Measurements from ENCODE around the gene CNGB1. TPM values are rescaled to one million over a fixed set of nuclear protein-coding genes. Genes with fewer than 3 reads are reported as not detected.

Gene CNGB1
- total RNA-seq, 2 experiments from 2014 or later, result not detected

DNA sequence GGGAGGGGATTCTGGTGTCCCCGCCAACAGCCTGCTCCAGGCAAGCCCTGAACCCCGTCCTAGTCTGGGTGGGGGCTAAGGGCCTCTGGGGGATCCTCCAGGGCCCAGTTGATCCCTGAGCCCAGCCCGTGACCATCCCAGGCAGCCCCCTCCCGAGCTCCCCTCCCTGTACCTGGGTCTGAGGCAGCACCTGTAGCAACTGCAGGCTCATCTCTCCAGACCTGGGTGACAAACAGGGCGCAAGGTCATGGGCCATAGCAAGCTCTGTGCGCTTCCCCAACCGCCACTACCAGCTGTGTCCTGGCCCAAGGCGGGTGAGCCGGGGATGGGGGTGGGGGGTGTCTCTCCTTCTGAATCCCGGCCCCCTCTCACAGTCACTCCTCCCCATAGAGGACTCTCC lies 10.6 kb downstream of the CNGB1 start:
- ChIA-PET POLR2A (no interaction called here), CTCF (no interaction called here)

GRCh38 chr16:57959804-57960203 lies 11.1 kb downstream of the CNGB1 start:
- ChIA-PET CTCF (no interaction called here), POLR2A (no interaction called here)

- CTCF ChIA-PET, result no interaction called here
- POLR2A ChIA-PET, result no interaction called here
Measured at GRCh38 chr16:57959121-57959520, 11.8 kb downstream of the CNGB1 start.

DNA sequence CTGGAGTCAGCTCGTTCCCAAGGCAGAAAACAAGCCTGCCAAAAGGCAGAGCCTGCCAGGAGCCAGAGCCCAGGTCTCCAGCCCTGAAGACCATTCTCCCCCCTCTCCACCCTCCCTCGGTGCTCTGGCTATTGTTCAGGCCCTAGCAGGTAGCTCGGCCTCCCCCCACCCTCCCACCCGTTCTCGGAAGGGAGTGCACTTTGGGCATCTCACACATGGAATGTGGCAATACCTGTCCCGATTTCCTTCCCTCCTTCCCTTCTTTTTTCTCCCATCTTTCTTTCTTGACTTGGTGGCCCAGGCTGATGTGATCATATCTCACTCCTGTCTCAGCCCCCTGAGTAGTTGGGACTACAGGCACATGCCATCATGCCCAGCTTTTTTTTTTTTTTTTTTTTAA lies 12.4 kb downstream of the CNGB1 start:
- ChIA-PET POLR2A (no interaction called here), CTCF (interaction anchor here (0.6 kb wide), 1 partner anchor 76 kb away, joined by 3 read pairs; no protein-coding TSS in a partner anchor)

GRCh38 chr16:57957673-57958392 lies 13.1 kb downstream of the CNGB1 start:
- ChIA-PET POLR2A (no interaction called here), CTCF (no interaction called here)

DNA sequence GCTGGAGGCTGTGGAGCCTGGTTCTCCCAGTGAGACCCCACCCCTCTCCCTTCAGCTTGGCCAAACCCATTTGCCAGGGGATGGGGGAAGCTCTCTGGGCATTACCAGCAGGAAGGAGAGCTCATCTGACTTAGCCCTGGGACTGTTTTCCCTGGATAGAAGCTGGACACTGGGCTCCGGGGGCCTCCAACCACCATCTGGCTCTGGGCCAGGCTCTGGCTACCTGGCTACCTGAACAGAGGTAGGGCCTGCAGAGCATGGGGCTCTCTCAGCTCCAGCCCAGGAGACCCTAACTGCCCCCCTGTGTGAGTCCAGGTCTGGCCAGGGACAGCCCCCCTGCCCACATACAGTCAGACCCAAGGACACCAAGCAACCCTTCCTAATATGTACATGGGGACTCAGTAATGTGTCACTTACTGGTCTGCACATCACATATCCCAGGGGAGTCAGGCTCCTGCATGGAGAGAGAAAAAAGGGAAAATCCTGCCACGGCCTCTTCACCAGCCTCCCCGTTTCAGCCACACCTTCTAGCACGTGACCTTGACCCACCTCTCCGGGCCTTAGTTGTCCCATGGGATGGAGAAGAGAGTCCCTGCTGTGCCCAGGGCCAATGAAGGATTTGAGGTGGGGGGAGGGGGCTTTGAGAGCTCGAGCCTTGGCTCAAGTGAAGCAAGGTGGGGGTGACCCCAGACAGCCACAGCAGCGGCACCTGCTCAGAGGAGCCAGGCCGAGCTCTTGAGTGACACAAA lies 13.8 kb downstream of the CNGB1 start:
- ChIA-PET CTCF (no interaction called here), POLR2A (no interaction called here)

DNA sequence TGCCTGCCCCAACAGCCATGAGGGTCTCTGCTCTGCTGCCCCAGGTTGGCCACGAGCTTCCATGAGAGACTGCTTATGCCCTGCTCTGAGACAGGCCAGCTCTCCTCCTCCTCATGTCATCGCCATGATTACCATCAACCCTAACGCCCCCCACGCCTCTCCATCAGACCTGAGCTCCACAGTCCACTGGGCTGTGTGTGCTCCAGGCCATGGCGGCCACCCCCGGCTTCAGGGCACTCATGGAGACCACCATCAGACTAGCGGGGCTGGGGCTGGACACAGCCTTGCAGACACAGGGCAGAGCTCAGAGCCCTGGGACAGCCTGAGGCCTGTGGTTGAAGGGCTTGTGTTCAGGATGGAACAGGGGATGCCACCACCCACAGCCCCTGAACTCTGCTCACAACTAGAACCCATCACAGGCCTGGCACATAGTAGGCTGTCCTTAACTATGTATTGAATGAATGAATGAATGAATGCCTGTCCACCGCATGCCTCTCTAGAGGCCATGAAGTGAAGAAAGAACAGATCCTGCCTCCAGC lies 14.6 kb downstream of the CNGB1 start:
- ChIA-PET POLR2A (no interaction called here), CTCF (interaction anchor here (1.2 kb wide), 1 partner anchor 9 kb away, joined by 4 read pairs; no protein-coding TSS in a partner anchor)

DNA sequence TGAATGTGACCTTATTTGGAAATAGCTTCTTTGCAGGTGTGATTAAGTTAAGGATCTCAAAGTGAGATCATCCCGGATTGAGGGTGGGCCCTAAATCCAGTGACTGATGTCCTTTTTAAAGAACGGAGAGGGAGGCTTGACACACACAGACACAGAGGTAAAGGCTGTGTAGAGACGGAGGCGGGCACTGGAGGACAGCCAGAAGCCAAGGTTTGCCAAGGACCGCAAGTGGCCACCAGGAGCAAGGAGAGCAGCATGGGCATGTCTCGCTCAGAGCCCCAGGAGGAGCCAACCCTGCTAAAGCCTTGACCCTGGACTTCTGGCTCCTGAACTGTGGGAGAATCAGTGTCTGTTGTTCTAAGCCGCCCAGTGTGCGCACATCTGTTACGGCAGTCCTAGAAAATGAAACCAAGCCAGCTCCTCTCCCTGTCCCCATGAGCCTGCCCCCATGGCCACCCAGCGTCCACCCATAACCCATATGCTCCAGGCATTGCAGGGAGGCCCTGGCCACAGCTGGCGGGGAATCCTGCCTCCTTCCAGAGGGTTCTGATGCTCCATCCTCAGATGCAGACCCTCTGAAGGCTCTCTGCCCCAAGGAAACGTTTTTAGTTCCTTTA lies 15.2 kb downstream of the CNGB1 start:
- CTCF ChIA-PET, result interaction anchor here (1.2 kb wide), 1 partner anchor 8 kb away, joined by 4 read pairs; no protein-coding TSS in a partner anchor
- POLR2A ChIA-PET, result no interaction called here

GRCh38 chr16:57953857-57954256 lies 17.1 kb downstream of the CNGB1 start:
- CTCF ChIA-PET, result no interaction called here

DNA sequence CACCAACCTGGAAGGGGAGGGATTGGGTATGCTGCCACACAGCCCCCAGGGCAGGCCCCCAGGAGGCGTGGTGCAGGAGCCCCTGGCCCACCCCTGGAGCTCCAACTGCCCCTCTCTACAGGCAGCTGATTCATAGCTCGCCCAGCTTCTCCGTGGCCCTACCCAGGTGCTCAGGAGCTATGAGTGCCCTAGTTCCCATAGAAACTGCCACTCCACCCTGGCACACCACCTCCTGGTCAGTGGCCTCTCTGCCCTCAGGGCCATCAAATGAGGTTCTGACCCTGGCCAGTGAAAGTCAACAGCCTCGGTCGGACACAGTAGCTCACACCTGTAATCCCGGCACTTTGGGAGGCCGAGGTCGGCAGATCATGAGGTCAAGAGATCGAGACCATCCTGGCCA lies 18.0 kb downstream of the CNGB1 start:
- CTCF ChIA-PET, result interaction anchor here (0.6 kb wide), 1 partner anchor 535 kb away, joined by 3 read pairs; no protein-coding TSS in a partner anchor

More at GRCh38 chr16:57953857-57954256, 17.1 kb downstream of the CNGB1 start:
- POLR2A ChIA-PET, result no interaction called here

GRCh38 chr16:57951204-57951960 lies 19.5 kb downstream of the CNGB1 start:
- ChIA-PET POLR2A (no interaction called here), CTCF (interaction anchor here (0.7 kb wide), 1 partner anchor 358 kb away, joined by 4 read pairs; no protein-coding TSS in a partner anchor)

More for the DNA sequence above, 18.0 kb downstream of the CNGB1 start:
- POLR2A ChIA-PET, result no interaction called here

DNA sequence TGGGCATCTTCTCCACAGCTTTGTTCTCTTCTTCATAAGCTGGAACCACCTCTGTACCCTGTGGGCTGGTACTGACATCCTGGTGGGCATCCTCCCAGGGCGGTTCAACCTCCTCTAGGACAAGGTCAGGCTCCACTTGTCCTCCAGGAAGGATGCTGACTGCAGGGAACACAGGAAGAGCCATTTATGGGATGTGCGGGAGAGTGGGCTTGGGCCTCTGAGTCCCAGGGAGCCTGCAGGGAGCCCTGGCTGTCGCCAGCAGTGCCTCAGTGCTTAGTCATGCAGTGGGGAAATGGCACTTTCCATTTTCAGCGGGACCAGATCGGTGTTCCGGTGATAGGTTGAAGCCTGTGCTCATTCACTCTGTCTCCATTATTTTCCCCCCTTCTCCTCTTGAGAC lies 20.5 kb downstream of the CNGB1 start:
- POLR2A ChIA-PET, result no interaction called here
- CTCF ChIA-PET, result no interaction called here

DNA sequence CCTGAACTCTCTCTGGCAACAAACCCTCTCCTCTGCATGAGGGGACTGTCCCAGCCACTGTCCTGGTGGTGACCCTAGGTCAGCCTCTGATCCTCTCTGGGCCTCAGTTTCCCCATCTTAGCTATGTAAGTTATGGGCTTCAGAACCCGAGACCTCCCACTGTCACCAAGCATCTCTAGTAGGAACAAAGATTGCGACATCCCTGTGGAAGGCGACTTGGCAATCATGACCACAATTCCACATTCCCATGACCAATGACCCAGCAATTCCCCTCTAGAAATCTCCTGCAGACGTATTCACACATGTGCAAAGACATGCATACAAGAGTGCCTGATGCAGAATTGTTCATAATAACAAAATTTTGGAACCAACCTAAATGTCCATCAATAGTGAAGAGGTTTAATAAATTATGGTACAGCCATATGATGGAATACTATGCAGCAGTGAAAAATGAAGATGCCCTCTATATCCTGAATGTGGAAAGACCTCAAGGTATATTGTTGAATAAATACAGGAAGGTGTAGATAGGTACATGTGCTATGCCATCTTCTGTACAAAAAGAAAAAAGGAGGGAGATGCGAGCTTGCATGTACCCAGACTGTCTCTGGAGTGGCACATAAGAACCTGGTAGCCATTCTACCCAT lies 21.2 kb downstream of the CNGB1 start:
- POLR2A ChIA-PET, result no interaction called here
- CTCF ChIA-PET, result no interaction called here

DNA sequence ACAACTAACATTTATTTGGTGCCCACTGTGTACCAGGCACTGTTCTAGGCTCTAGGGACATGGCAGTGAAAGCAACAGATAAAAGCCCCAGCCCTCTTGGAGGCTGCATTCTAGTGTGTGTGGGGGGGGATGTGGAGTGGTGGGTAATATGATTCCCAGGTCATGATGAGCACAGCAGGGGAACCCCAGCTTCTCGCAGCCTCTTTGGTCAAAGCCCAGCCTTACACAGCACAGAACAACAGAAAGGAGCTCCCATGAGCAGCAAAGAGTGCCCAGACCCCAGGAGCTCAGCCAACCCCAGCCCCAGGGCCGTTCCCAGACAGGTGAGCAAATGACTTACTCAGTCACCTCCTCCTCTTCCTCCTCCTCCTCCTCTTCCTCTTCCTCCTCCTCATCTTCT lies 21.9 kb downstream of the CNGB1 start:
- ChIA-PET CTCF (no interaction called here), POLR2A (no interaction called here)

- POLR2A ChIA-PET, result no interaction called here
- CTCF ChIA-PET, result interaction anchor here (1.2 kb wide), 1 partner anchor 8 kb away, joined by 4 read pairs; no protein-coding TSS in a partner anchor
Measured at GRCh38 chr16:57948027-57948426, 22.9 kb downstream of the CNGB1 start.

- POLR2A ChIA-PET, result no interaction called here
- CTCF ChIA-PET, result interaction anchor here (1.2 kb wide), 1 partner anchor 9 kb away, joined by 4 read pairs; no protein-coding TSS in a partner anchor
Measured at GRCh38 chr16:57947261-57947660, 23.7 kb downstream of the CNGB1 start.

DNA sequence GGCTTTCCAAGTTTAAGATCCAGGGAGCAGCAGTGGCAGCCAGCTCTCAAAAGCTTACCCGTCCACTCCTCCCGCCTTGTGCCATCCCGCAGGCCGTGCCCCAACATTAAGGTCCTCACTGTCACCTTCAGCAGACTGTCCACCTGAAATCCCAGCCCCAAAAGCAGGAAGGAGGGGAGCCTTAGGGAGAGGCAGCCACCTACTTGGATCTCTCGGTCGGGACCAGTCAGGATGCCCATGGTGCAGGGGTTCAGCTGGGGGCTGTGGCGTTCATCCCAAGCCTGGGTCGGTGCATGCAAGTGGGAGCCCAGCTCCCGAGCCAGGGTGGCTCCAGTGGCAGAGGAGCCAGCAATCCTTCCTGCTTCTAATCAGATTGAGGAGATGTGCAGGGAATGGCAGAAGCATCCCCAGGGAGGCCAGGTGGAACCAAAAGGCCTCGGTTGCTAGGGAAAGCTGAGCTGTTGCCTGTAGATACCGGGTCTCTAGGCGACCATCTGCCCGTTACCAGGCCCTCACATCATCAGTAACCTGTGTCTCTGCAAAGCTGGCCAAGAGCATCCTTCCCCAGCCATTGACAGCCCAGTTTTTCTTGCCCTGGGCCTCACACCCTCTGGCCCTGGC lies 24.6 kb downstream of the CNGB1 start:
- ChIA-PET CTCF (no interaction called here), POLR2A (no interaction called here)

- CTCF ChIA-PET, result no interaction called here
Measured at GRCh38 chr16:57945740-57946138, 25.2 kb downstream of the CNGB1 start.

More at GRCh38 chr16:57945740-57946138, 25.2 kb downstream of the CNGB1 start:
- POLR2A ChIA-PET, result no interaction called here
